Measurements from ENCODE around the gene HDGF.

HDGF gene

DNA sequence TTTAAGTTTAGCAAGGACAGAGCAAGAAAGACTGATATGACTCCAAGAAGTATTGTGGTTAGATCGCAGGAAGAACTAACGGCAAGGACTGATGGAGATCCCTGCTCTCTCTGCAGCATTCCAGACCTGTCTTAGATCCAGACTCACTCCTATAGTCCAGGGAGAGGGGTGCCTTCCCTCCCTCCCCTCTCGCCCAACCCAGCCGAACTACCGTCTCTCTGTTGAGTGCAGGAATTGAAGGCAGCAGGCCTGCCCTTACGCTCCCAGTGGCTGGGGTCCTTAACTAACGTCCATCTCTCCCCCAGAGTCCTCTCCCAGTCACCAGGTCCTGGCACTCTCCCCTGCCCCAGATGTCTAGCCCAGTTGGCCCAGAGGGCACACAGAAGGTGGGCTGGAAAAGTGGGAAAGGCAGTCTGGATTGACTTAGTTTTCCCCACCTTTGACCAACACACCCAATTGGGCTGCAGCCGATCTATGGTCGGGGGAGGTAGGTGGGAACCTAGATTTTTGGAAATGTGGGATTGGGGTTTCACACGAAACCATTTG, 47.2 kb downstream of the HDGF start:
- Histone ChIP-seq H3K4me1 (ENCODE audit: control insufficient read depth, insufficient read depth, low read length) (peaks cover 61% of the 10 kb centered on the region), H3K9me3 (ENCODE audit: control insufficient read depth, low read length) (no peaks in the 10 kb centered on the region), H3K4me3 (ENCODE audit: low read length) (peak overlapping the region; percentile 74), H3K27me3 (replicated peaks; ENCODE audit: control insufficient read depth, insufficient read depth, low read length) (no peaks in the 10 kb centered on the region), H3K36me3 (ENCODE audit: control insufficient read depth, insufficient read depth, low read length, severe bottlenecking) (peaks cover 6% of the 10 kb centered on the region), H3K9ac (ENCODE audit: low read length) (peak overlapping the region; percentile 83)
- no peak for DNase-seq (ENCODE audit: low read depth)

DNA sequence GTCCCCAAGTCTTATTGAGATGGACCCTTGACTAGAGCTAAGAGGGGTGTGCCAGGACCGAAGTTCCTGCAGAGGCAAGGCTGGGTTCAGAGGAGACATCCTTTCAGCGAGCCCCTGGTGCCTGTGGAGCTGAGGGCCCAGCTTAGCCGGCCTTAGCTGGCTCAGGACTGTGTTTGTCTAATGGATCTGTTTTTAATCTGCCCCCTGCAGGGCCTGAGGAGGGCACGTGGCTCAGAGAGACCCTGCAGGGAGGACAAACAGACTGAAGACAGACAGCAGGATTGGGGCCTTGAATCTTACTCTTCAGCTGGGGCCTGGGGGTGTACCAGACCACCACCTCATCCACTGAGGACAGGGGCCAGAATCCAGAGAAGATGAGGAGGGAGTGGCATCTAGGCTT, 47.7 kb downstream of the HDGF start:
- Histone ChIP-seq H3K4me1 (ENCODE audit: control insufficient read depth, insufficient read depth, low read length) (peaks cover 60% of the 10 kb centered on the region), H3K36me3 (ENCODE audit: control insufficient read depth, insufficient read depth, low read length, severe bottlenecking) (peaks cover 6% of the 10 kb centered on the region), H3K27me3 (replicated peaks; ENCODE audit: control insufficient read depth, insufficient read depth, low read length) (no peaks in the 10 kb centered on the region), H3K9me3 (ENCODE audit: control insufficient read depth, low read length) (no peaks in the 10 kb centered on the region), H3K9ac (ENCODE audit: low read length) (peak overlapping the region; percentile 83), H3K4me3 (ENCODE audit: low read length) (peak overlapping the region; percentile 74)
- DNase-seq (ENCODE audit: low read depth) = peak; percentile 36

DNA sequence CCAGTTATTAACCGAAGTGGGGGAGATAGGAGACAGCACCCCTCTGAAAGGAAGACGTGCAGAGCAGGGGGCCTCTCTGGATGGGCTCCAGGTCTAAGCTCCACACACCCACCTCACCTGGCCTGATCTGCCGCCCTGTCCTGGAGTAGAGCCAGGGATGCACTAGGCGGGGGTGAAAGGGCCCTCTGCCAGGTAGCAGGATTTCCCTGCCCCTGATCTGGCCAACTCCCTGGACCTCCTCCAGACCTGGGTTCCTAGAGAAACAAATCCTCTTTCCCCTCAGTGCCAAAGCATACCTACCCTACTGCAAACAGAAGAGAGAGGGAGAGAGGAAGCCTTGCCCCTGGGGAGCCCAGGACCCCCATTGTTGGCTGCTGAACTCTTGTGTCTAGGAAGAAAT, 48.1 kb downstream of the HDGF start:
- H3K9ac ChIP-seq (ENCODE audit: low read length) = peak overlapping the region; percentile 83
- H3K36me3 ChIP-seq (ENCODE audit: control insufficient read depth, insufficient read depth, low read length, severe bottlenecking) = peaks cover 6% of the 10 kb centered on the region
- H3K9me3 ChIP-seq (ENCODE audit: control insufficient read depth, low read length) = no peaks in the 10 kb centered on the region
- peaks cover 56% of the 10 kb centered on the region for H3K4me1 ChIP-seq (ENCODE audit: control insufficient read depth, insufficient read depth, low read length)
- H3K27me3 ChIP-seq (replicated peaks; ENCODE audit: control insufficient read depth, insufficient read depth, low read length) = no peaks in the 10 kb centered on the region
- DNase-seq (ENCODE audit: low read depth) = no peak
- no peak overlapping the region for H3K4me3 ChIP-seq (ENCODE audit: low read length)

DNA sequence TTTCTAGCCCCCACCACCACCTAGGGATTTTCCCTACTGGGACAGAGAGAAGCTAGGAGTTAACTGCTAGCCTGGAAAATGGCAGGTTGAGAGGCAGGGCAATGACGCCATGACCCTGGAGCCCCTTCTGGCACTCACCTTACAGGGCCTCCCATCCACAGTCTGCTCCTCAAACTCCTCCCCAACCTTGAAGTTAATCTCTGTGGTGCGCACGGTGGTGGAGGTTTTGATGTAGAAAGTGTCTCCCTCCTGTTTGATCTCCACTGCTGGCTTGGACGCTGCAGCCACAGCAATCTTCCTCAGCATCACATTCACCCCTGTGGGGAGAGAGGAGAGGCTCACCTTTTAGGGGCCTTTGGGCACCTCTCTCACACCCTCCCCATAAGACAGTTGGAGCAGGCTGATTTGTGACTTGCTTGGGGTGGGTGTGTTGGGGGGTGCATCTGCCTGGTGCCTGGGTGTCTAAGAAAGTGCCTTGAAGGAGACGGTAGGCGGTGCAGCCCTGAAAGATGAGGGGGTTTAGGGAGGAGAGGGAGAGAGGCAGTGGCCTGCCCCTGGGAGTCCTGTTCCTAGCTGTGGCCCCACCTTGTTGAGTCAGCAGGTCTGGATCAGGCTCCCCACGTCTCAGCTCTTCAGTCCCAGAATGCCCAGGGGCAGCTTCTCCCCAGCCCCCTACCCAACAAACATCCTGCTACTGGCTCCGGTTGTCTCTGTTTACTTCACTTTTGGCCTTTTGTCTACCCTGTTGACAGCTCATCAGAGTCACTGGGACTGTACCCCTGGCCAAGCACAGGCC, 50.5 kb downstream of the HDGF start:
- no peak for DNase-seq (ENCODE audit: low read depth)
- Histone ChIP-seq H3K4me3 (ENCODE audit: low read length) (no peak overlapping the region), H3K4me1 (ENCODE audit: control insufficient read depth, insufficient read depth, low read length) (peaks cover 33% of the 10 kb centered on the region)

DNA sequence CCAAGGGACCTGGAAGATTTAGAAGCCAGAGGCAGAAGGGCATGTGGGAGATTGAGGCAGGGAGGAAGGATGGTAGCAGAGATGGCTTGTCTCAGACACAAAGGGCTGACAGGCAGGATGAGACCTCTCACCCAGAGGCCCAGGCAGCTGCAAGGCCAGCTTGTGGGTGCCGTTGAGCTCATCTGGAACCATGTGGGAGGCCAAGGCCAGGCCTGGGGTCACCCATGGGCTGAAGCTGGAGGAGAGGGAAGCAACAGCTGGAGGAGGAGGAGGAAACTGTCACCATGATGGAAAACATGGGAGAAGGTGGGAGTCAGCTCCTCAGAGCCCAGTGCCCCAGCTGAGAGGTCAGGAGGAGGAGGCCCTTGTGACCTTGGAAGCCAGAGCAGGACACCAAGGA, 52.5 kb downstream of the HDGF start:
- no peaks in the 10 kb centered on the region for H3K9me3 ChIP-seq (ENCODE audit: control insufficient read depth, low read length)
- H3K36me3 ChIP-seq (ENCODE audit: control insufficient read depth, insufficient read depth, low read length, severe bottlenecking) = peaks cover 6% of the 10 kb centered on the region
- H3K4me3 ChIP-seq (ENCODE audit: low read length) = no peak overlapping the region
- H3K4me1 ChIP-seq (ENCODE audit: control insufficient read depth, insufficient read depth, low read length) = peaks cover 19% of the 10 kb centered on the region
- H3K27me3 ChIP-seq (replicated peaks; ENCODE audit: control insufficient read depth, insufficient read depth, low read length) = no peaks in the 10 kb centered on the region
- no peak for DNase-seq (ENCODE audit: low read depth)
- no peak overlapping the region for H3K9ac ChIP-seq (ENCODE audit: low read length)

More for the DNA sequence above, 50.5 kb downstream of the HDGF start:
- Histone ChIP-seq H3K9me3 (ENCODE audit: control insufficient read depth, low read length) (no peaks in the 10 kb centered on the region), H3K9ac (ENCODE audit: low read length) (no peak overlapping the region), H3K36me3 (ENCODE audit: control insufficient read depth, insufficient read depth, low read length, severe bottlenecking) (peaks cover 6% of the 10 kb centered on the region), H3K27me3 (replicated peaks; ENCODE audit: control insufficient read depth, insufficient read depth, low read length) (no peaks in the 10 kb centered on the region)

DNA sequence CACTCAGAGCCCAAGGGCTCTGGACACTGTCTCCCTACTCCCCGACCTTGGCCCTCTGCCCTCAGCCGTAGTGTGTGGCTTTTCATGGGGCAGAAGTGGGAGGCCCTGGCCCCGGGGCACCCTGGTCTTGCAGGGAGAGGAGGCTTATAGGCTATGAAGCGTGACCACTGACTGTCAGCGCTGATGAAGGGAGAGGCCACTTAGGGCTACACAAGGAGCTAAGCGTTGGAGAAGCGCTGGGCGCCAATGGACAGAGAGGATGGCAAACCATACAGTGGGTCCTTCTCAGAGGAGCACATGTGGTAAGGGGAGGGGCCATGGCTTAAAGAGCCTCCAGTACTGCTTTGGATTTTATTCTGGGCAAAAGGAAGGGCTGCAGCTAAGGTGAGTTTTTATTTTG, 54.0 kb downstream of the HDGF start:
- no peak overlapping the region for H3K4me3 ChIP-seq (ENCODE audit: low read length)
- peaks cover 10% of the 10 kb centered on the region for H3K4me1 ChIP-seq (ENCODE audit: control insufficient read depth, insufficient read depth, low read length)
- H3K9ac ChIP-seq (ENCODE audit: low read length) = no peak overlapping the region
- H3K36me3 ChIP-seq (ENCODE audit: control insufficient read depth, insufficient read depth, low read length, severe bottlenecking) = peaks cover 6% of the 10 kb centered on the region
- DNase-seq (ENCODE audit: low read depth) = no peak
- no peaks in the 10 kb centered on the region for H3K27me3 ChIP-seq (replicated peaks; ENCODE audit: control insufficient read depth, insufficient read depth, low read length)
- no peaks in the 10 kb centered on the region for H3K9me3 ChIP-seq (ENCODE audit: control insufficient read depth, low read length)

DNA sequence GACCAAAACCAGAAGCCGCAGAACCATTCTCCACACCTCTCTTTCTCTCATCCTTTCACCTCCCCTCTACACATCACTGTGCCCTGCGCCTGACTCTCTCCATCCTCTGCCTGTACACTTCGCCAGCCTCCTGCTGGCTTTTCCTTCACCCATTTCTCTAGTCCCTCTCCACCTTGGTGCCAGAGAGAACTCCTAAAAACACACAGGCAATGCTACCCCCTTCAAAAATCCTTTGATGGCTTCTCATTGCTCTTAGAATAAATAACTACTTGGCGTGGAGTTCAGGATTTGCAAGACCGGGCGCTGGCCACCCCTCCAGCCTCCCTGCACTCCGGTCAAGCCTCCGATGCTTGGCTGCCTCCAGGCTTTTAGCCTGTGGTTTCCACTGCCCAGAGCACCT, 54.7 kb downstream of the HDGF start:
- H3K27me3 ChIP-seq (replicated peaks; ENCODE audit: control insufficient read depth, insufficient read depth, low read length) = no peaks in the 10 kb centered on the region
- H3K9me3 ChIP-seq (ENCODE audit: control insufficient read depth, low read length) = no peaks in the 10 kb centered on the region
- peaks cover 6% of the 10 kb centered on the region for H3K36me3 ChIP-seq (ENCODE audit: control insufficient read depth, insufficient read depth, low read length, severe bottlenecking)
- no peak overlapping the region for H3K4me3 ChIP-seq (ENCODE audit: low read length)
- no peak for DNase-seq (ENCODE audit: low read depth)
- H3K4me1 ChIP-seq (ENCODE audit: control insufficient read depth, insufficient read depth, low read length) = peaks cover 15% of the 10 kb centered on the region
- no peak overlapping the region for H3K9ac ChIP-seq (ENCODE audit: low read length)

DNA sequence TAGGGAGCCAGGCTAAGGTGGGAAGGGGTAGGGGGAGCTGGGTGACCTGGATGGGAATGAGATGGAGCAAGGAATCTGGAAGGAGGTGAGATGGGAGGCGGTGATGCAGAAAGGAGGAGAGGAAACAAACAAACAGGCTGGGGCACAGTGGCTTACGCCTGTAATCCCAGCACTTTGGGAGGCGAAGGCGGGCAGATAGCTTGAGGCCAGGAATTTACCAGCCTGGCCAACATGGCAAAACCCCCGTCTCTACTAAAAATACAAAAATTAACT, 56.8 kb downstream of the HDGF start:
- peaks cover 20% of the 10 kb centered on the region for H3K4me1 ChIP-seq (ENCODE audit: control insufficient read depth, insufficient read depth, low read length)

DNA sequence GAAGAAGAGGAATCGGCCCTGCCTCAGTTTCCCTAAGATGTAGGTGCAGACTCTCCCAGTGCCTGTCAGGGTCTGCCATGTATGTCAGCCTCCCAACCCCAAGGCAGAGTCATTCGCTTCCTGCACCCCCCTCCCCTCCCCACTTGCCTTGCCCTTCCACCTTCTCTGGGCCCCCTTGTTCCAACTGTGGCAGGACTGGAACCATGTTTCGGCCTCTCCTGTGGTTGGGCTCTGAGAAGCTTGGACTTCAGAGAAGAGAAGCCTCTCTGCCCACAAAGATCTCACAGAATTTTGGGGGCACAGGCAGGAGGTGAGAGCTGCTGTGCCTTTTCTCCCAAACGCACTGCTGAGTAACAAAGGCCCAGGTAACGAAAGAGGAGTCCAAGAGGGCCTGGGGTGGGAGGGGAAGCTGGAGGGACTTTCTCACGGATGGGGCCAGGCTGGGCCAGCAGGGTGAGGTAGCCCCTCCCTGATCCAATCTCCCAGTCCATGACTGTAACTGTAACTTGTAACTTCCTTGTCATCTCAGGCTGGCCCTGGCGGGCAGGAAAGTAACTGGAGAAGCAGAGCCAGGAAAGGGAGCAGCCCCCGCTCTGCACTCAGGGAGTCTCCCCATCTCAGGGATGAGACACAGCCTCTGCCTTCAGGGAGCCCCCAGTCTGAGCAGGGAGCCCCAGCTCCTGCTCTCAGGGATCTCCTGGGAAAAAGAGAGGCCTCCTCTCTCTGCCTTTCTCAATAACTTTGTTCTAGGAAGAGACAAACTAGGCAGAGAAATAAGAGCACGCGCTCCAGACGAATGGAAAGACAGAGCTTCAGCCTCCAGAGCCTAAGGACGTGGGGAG, 57.4 kb downstream of the HDGF start:
- H3K27me3 ChIP-seq (replicated peaks; ENCODE audit: control insufficient read depth, insufficient read depth, low read length) = no peaks in the 10 kb centered on the region
- H3K4me3 ChIP-seq (ENCODE audit: low read length) = no peak overlapping the region
- DNase-seq (ENCODE audit: low read depth) = no peak
- H3K4me1 ChIP-seq (ENCODE audit: control insufficient read depth, insufficient read depth, low read length) = peaks cover 22% of the 10 kb centered on the region
- H3K36me3 ChIP-seq (ENCODE audit: control insufficient read depth, insufficient read depth, low read length, severe bottlenecking) = no peaks in the 10 kb centered on the region
- H3K9ac ChIP-seq (ENCODE audit: low read length) = no peak overlapping the region
- H3K9me3 ChIP-seq (ENCODE audit: control insufficient read depth, low read length) = no peaks in the 10 kb centered on the region

More for the DNA sequence above, 56.8 kb downstream of the HDGF start:
- Histone ChIP-seq H3K4me3 (ENCODE audit: low read length) (no peak overlapping the region), H3K27me3 (replicated peaks; ENCODE audit: control insufficient read depth, insufficient read depth, low read length) (no peaks in the 10 kb centered on the region), H3K9me3 (ENCODE audit: control insufficient read depth, low read length) (no peaks in the 10 kb centered on the region), H3K9ac (ENCODE audit: low read length) (no peak overlapping the region), H3K36me3 (ENCODE audit: control insufficient read depth, insufficient read depth, low read length, severe bottlenecking) (no peaks in the 10 kb centered on the region)
- no peak for DNase-seq (ENCODE audit: low read depth)

DNA sequence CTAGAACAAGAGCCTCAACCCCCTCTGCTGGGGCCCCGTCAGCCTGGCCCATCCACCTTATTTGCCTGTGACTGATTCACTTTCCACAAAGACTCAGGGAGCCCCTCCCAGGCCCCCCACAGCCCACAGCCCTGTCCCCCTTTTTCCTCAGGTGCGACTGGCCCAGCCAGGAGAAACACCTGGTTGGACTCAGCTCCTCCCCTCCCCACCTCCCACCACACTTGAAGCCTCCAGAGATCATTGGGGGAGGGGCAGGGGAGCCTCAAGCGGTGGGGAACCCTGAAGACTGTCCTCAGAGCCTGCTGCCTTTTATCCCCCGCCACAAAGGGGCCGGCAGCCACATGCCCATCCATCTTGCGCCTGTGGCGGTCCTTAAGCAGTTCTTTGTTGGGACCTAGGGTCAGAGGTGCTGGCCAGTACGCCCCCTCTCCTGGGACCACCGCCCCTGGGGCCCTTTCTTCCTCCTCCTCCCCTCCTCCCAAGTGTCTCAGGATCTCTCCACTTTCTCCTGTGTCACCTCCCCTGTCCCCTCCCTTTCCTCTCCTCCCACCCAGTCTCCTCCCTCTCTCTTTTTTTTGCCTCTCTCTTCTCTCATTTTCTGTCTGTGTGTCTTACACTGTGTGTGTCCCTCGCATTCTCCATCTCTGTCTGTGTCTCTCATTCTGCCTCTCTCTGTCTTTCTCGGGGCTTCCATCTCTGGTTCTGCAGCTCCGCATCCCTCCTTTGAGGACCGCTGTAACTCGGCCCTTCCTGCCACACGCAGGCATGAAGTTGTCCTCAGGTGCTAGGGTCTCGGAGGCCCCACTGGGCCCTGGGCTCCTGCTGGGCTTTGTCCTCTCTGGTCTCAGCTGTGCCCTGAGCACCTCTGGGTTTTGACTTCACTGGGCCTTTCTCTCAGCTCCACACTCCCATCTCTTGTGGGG, 58.3 kb downstream of the HDGF start:
- Histone ChIP-seq H3K27me3 (replicated peaks; ENCODE audit: control insufficient read depth, insufficient read depth, low read length) (no peaks in the 10 kb centered on the region), H3K9ac (ENCODE audit: low read length) (no peak overlapping the region), H3K4me1 (ENCODE audit: control insufficient read depth, insufficient read depth, low read length) (peaks cover 20% of the 10 kb centered on the region), H3K9me3 (ENCODE audit: control insufficient read depth, low read length) (no peaks in the 10 kb centered on the region), H3K4me3 (ENCODE audit: low read length) (no peak overlapping the region), H3K36me3 (ENCODE audit: control insufficient read depth, insufficient read depth, low read length, severe bottlenecking) (no peaks in the 10 kb centered on the region)
- no peak for DNase-seq (ENCODE audit: low read depth)
